Motor neuron (in vitro differentiated cells): Measurements from ENCODE around the gene BICDL2. TPM values are rescaled to one million over a fixed set of nuclear protein-coding genes. Genes with fewer than 3 reads are reported as not detected.

Experiments used
- ATAC-seq, 8 experiments: fragments of 200-7000 bp; cut with Tn5 transposase; replicated peaks in 6 of 8; 2 replicates each; pipeline ENCODE4 v1.8.0; 2021; ENCODE audit warnings: mild to moderate bottlenecking in 8 of 8, moderate library complexity in 8 of 8
- H3K27ac ChIP-seq, 2 donors: fragments of 250-450 bp; sonication (Bioruptor Pico); 2 replicates each; pipeline ENCODE4 v1.9.0; 2021; ENCODE audit warnings: antibody characterized with exemption in 2 of 2, mild to moderate bottlenecking in 2 of 2, moderate library complexity in 1 of 2
- H3K4me1 ChIP-seq, 2 donors: fragments of 250-450 bp; sonication (Bioruptor Pico); replicated peaks in 1 of 2; 2 replicates each; pipeline ENCODE4 v1.6.1; 2021; ENCODE audit warnings: antibody characterized with exemption in 2 of 2, mild to moderate bottlenecking in 2 of 2, moderate library complexity in 1 of 2
- H3K4me3 ChIP-seq, 5 donors: fragments of 250-450 bp; sonication (Bioruptor Pico); 2 replicates each; pipeline ENCODE4 v1.9.0; 2021; ENCODE audit warnings: antibody characterized with exemption in 5 of 5, mild to moderate bottlenecking in 5 of 5, moderate library complexity in 4 of 5
- WGBS, 10 experiments: fragments of 450-650 bp; shearing (Covaris generic); methylation state at CpG; one replicate each; pipeline ENCODE4 v1.0.0; 2022; 5-methylcytosine and 5-hydroxymethylcytosine counted together
- in situ Hi-C, 9 experiments: fragments of 400-800 bp; cut with MboI; loops; one replicate each; pipeline ENCODE4 v1.15.0; 2021; ENCODE audit warnings: low sequenced_read_pairs in 9 of 9, low pct_unique_long_range_greater_than_20kb in 2 of 9; ENCODE audit not compliant: unreplicated experiment in 9 of 9
- total RNA-seq, 8 experiments: library from RNA; unstranded; fragments of 300-600 nt; gene quantifications; 2 replicates each; pipeline versions ENCODE4 v1.2.3 to v1.2.4, GENCODE V29; 2022

The BICDL2 gene
- total RNA-seq, 8 experiments from 2014 or later: 0.11 to 0.95 (median 0.21) TPM

DNA sequence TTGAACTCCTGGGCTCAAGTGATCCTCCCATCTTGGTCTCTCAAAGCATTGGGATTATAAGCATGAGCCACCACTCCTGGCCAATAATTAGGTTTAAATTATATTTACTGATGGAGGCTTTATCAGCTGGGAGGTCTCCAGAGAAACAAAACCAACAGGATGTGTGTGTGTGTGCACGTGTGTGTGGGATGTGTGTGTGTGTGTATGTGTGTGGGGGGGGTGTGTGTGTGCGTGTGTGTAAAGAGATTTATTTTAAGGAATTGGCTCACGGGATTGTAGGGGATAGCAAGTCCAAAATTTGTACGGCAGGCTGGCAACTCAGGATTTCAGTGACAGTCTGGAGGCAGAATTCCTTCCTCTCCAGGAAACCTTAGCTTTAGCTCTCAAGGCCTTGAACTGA is 14.3 kb upstream of the BICDL2 start:
- in situ Hi-C loops: no loop called here
- WGBS, 10 experiments: 50 to 88% (median 83%) methylated on average over 4 of the region's 4 CpGs; no CpG with 5 or more reads in 7 of the 10 experiments
- no peak overlapping the region for H3K4me3 ChIP-seq
- H3K4me1 ChIP-seq: peaks cover 3 to 8% of the 10 kb centered on the region in 2 donors
- ATAC-seq: no peak
- H3K27ac ChIP-seq: no peak overlapping the region

GRCh38 chr16:3050487-3050886 is 13.7 kb upstream of the BICDL2 start:
- WGBS, 10 experiments: 60 to 100% (median 85%) methylated on average over 1 to 5 of the region's 5 CpGs; no CpG with 5 or more reads in 5 of the 10 experiments

GRCh38 chr16:3049921-3050481 is 13.3 kb upstream of the BICDL2 start:
- Histone ChIP-seq H3K27ac (no peak overlapping the region), H3K4me1 (peaks cover 8 to 9% of the 10 kb centered on the region in 2 donors), H3K4me3 (no peak overlapping the region)
- in situ Hi-C loops: loop anchor here in 1 of 9 experiments (25.0 kb wide), 1 partner anchor 87 kb away; the partner anchor contains the start of gene ZNF213
- 78 to 96% (median 88%) methylated on average over 4 to 16 of the region's 26 CpGs; no CpG with 5 or more reads in 6 of the 10 experiments for WGBS, 10 experiments
- ATAC-seq: no peak

More at GRCh38 chr16:3050487-3050886, 13.7 kb upstream of the BICDL2 start:
- Histone ChIP-seq H3K4me3 (no peak overlapping the region), H3K4me1 (peaks cover 7 to 8% of the 10 kb centered on the region in 2 donors), H3K27ac (no peak overlapping the region)
- no peak for ATAC-seq
- in situ Hi-C loops: no loop called here

DNA sequence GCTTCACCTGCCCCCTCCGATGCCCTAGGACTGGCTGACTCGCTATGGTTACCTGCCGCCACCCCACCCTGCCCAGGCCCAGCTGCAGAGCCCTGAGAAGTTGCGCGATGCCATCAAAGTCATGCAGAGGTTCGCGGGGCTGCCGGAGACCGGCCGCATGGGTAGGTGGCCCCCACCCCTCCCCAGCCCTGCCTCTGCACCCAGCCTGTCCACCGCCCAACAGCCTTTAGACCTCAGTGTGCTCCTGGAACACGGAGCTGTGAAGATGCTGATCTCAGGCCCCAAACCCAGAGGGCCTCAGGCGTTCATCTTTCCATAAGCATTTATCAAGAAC is 10.6 kb upstream of the BICDL2 start:
- Histone ChIP-seq H3K27ac (no peak overlapping the region), H3K4me1 (peaks cover 8 to 9% of the 10 kb centered on the region in 2 donors), H3K4me3 (no peak overlapping the region)
- no peak for ATAC-seq
- in situ Hi-C loops: loop anchor here in 1 of 9 experiments (25.0 kb wide), 1 partner anchor 90 kb away; the partner anchor contains the start of gene ZNF213
- WGBS, 10 experiments: 0 to 34% (median 20%) methylated on average over 1 to 3 of the region's 13 CpGs; no CpG with 5 or more reads in 7 of the 10 experiments

DNA sequence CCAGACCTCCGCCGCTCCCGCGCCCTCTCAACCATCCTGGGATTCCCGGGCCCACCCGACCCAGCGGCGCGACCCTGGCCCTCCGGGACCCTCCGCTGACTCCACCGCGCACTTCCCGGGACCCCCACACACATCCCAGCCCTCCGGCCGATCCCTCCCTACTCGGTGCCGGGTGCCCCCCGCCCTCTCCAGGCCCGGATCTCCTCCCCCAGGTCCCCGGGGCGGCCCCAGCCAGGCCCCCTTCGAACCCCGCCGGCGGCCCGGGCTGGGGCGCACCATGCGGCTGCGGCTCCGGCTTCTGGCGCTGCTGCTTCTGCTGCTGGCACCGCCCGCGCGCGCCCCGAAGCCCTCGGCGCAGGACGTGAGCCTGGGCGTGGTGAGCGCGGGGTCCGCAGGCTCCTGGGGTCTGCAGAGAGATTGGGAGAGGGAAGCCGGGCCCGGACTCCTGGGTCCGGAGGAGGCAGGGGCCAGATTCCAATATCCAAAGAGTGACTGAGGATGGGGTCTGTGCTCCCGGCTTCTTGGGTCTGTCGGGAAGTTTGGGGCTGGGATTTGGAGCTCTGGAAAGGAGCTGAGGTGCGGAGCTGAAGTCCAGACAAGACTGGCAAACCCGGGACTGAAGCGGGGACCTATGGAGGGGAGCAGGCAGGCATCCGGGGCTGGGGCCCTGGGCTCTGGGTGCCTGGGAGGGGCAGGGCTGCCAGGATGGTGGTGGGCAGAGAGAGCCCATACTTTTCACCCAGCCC is 10.1 kb upstream of the BICDL2 start:
- peak in 6 of 8 experiments; percentile 5 to 15 (median 12) for ATAC-seq

GRCh38 chr16:3045758-3046640 is 9.3 kb upstream of the BICDL2 start, which contains the start of gene MMP25:
TSS of gene MMP25 (plus strand) at chr16:3046561. CDS start at chr16:3046918, 357 bp downstream.
- no peak within 1 kb of the TSS for H3K27ac ChIP-seq
- in situ Hi-C loops: loop anchor here in 1 of 9 experiments (25.0 kb wide), 1 partner anchor 91 kb away; the partner anchor contains the start of gene ZNF213
- 0% methylated on average over 1 to 2 of the region's 86 CpGs; no CpG with 5 or more reads in 8 of the 10 experiments for WGBS, 10 experiments
- ATAC-seq: peak; percentile 51 to 68 (median 62)
- H3K4me1 ChIP-seq: peaks cover 8 to 9% of the 10 kb centered on the region in 2 donors
- H3K4me3 ChIP-seq: peak within 1 kb of the TSS in 4 of 5 donors; percentile 12 to 36 (median 18)

More for the DNA sequence above, 10.1 kb upstream of the BICDL2 start:
- in situ Hi-C loops: loop anchor here in 1 of 9 experiments (25.0 kb wide), 1 partner anchor 90 kb away; the partner anchor contains the start of gene ZNF213
- no peak overlapping the region for H3K27ac ChIP-seq
- WGBS, 10 experiments: 4% methylated on average over 5 of the region's 54 CpGs; no CpG with 5 or more reads in 9 of the 10 experiments
- H3K4me1 ChIP-seq: peaks cover 8 to 9% of the 10 kb centered on the region in 2 donors
- H3K4me3 ChIP-seq: peak overlapping the region in 1 of 5 donors; percentile 36

- peaks cover 8 to 9% of the 10 kb centered on the region in 2 donors for H3K4me1 ChIP-seq
- in situ Hi-C loops: loop anchor here in 1 of 9 experiments (25.0 kb wide), 1 partner anchor 93 kb away; the partner anchor contains the start of gene ZNF213
- WGBS, 10 experiments: 77 to 100% (median 93%) methylated on average over 1 to 6 of the region's 6 CpGs; no CpG with 5 or more reads in 2 of the 10 experiments
- no peak overlapping the region for H3K4me3 ChIP-seq
- no peak overlapping the region for H3K27ac ChIP-seq
- ATAC-seq: no peak
These were observed 8.0 kb upstream of the BICDL2 start for GRCh38 chr16:3044708-3045107.

- H3K4me3 ChIP-seq: no peak overlapping the region
- H3K4me1 ChIP-seq: peaks cover 8 to 9% of the 10 kb centered on the region in 2 donors
- ATAC-seq: no peak
- in situ Hi-C loops: loop anchor here in 1 of 9 experiments (25.0 kb wide), 1 partner anchor 95 kb away; the partner anchor contains the start of gene ZNF213
- H3K27ac ChIP-seq: no peak overlapping the region
- WGBS, 10 experiments: 19 to 100% (median 64%) methylated on average over 1 to 3 of the region's 3 CpGs; no CpG with 5 or more reads in 1 of the 10 experiments
These were observed 5.6 kb upstream of the BICDL2 start for GRCh38 chr16:3042376-3042775.

- Histone ChIP-seq H3K27ac (no peak overlapping the region), H3K4me3 (no peak overlapping the region), H3K4me1 (no peaks in the 10 kb centered on the region)
- in situ Hi-C loops: loop anchor here in 1 of 9 experiments (25.0 kb wide), 1 partner anchor 98 kb away; the partner anchor contains the start of gene ZNF213
- WGBS, 10 experiments: 60 to 83% (median 75%) methylated on average over 1 to 4 of the region's 5 CpGs; no CpG with 5 or more reads in 6 of the 10 experiments
- no peak for ATAC-seq
These were observed 2.2 kb upstream of the BICDL2 start for GRCh38 chr16:3038896-3039295.

GRCh38 chr16:3038256-3038655 is 1.5 kb upstream of the BICDL2 start:
- Histone ChIP-seq H3K4me1 (no peaks in the 10 kb centered on the region), H3K27ac (no peak overlapping the region), H3K4me3 (no peak overlapping the region)
- peak in 4 of 8 experiments; percentile 12 to 32 (median 22) for ATAC-seq
- in situ Hi-C loops: loop anchor here in 1 of 9 experiments (25.0 kb wide), 1 partner anchor 99 kb away; the partner anchor contains the start of gene ZNF213
- WGBS, 10 experiments: 8 to 50% methylated on average over 1 to 2 of the region's 11 CpGs; no CpG with 5 or more reads in 8 of the 10 experiments

- H3K4me3 ChIP-seq: no peak overlapping the region
- in situ Hi-C loops: loop anchor here in 1 of 9 experiments (25.0 kb wide), 1 partner anchor 101 kb away; the partner anchor contains the start of gene ZNF213
- no peaks in the 10 kb centered on the region for H3K4me1 ChIP-seq
- H3K27ac ChIP-seq: no peak overlapping the region
- ATAC-seq: peak in 6 of 8 experiments; percentile 10 to 23 (median 16)
- 10% methylated on average over 2 of the region's 40 CpGs; no CpG with 5 or more reads in 9 of the 10 experiments for WGBS, 10 experiments
These were observed 595 bp downstream of the BICDL2 start for GRCh38 chr16:3035972-3036725.
